Measurements from ENCODE around the gene HS6ST3.
"Not testable (repeated sequence)": the region's sequence is repeated elsewhere in the genome, so short reads cannot be mapped to it uniquely, and the experiment has no call there.

HS6ST3 gene

DNA sequence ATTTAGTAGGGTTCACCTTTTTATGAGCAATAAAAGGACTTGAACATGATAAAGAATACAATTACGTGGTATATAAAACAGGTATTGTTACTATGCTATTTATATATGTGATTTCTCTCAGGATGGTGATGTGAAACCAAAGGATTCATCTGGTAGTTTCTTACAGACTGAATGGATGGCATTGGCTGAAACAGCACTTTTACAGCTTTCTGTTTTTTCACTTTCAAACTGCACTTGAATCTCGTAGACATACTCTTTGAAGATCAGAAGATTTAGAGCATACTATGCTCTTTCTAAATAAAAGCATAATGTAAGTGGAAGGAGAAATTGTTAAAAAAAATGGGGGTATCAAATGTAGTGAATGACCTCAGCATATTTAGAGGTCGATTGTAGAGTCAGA is 354.8 kb downstream of the HS6ST3 start:
- no peak for DNase-seq (ENCODE audit: low spot score)

GRCh38 chr13:96449920-96450319 is 360.0 kb downstream of the HS6ST3 start:
- no peak for DNase-seq (ENCODE audit: low spot score)

DNA sequence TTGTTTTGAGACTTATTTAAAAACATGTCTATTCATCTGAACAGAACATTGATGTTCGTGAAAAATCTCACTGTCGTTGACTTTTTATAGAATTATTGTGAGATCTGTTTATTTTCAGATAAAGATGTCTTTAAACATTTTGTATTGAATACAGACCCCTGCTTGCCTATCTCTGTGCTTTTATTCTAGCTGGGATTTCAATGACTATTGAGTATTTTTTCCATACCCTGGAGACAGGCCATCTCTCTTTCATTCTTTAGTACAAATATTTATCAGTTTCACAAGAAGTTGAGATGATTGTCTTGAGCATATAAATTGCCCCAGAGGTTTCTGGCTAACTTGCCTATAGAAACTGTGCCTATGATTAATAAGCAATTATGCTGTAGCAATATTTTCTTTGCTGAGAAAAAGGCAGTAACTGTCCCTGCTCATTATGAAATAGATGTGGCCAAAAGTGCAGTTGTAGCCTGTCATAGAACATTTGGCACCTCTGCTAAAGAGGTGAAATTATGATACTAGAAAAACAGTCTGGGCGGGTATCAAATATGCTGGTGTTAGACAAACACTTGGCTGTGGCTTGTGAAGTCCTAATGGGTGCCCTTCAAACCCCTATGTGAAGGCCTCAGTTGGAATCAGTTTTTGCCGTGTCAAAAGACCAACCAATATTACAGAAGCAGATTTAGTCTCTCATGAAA is 360.6 kb downstream of the HS6ST3 start:
- DNase-seq (ENCODE audit: low spot score): no peak

DNA sequence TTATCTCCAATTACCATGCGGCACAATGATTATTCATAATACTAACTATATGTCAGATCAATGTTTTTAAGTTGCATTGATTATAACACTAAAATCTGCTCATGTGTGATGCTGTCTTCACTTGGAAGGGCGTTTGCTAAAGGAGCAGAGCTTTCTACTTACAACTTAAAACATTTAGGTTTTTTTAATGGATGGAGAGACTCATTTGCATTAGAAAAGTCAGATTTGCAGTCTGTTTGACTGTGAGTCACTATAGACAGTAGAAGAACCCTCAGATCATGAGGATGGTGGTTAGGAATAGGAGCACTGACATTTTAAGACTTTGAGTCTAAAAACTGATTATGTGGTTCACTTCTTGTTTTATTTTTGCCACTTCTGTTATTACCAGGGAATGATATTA is 364.6 kb downstream of the HS6ST3 start:
- no peak for DNase-seq (ENCODE audit: low spot score)

- no peak for DNase-seq (ENCODE audit: low spot score)
Measured at GRCh38 chr13:96460609-96461008, 370.7 kb downstream of the HS6ST3 start.

GRCh38 chr13:96473526-96474180 is 383.7 kb downstream of the HS6ST3 start:
- DNase-seq (ENCODE audit: low spot score): no peak

- no peak for DNase-seq (ENCODE audit: low spot score)
Measured at GRCh38 chr13:96474181-96474557, 384.3 kb downstream of the HS6ST3 start.

GRCh38 chr13:96475103-96475502 is 385.2 kb downstream of the HS6ST3 start:
- no peak for DNase-seq (ENCODE audit: low spot score)

GRCh38 chr13:96481482-96481881 is 391.6 kb downstream of the HS6ST3 start:
- DNase-seq (ENCODE audit: low spot score): no peak

DNA sequence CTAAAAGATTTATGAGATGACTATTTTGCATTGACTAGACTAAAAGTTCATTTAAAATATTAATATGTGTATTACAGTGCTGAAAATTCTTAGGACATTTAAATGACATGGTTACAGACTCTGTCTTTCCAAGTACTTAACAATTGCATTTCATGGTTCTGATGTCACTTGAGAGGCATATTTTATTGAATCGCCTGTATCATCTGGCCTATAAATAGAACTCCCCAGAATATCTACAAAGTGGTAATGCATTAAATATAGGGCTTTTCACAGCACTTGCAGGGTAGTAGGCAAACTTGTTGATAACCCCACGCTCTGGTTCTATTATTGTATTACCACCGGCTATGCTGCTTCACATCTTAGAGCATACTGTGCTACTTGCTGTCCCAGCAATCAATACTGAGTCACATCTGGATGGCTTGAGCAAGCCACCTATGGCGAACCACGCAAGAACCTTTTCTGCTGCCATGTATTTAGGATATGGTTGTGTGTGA is 400.6 kb downstream of the HS6ST3 start:
- no peak for DNase-seq (ENCODE audit: low spot score)

GRCh38 chr13:96491103-96491502 is 401.2 kb downstream of the HS6ST3 start:
- DNase-seq (ENCODE audit: low spot score): no peak

- DNase-seq (ENCODE audit: low spot score): no peak
Measured at GRCh38 chr13:96492766-96493165, 402.9 kb downstream of the HS6ST3 start.

- DNase-seq (ENCODE audit: low spot score): no peak
Measured at GRCh38 chr13:96499656-96500055, 409.7 kb downstream of the HS6ST3 start.

GRCh38 chr13:96500953-96501352 is 411.0 kb downstream of the HS6ST3 start:
- DNase-seq (ENCODE audit: low spot score): no peak

- DNase-seq (ENCODE audit: low spot score): no peak
Measured at GRCh38 chr13:96503481-96503880, 413.6 kb downstream of the HS6ST3 start.

- DNase-seq (ENCODE audit: low spot score): no peak
Measured at GRCh38 chr13:96511587-96511986, 421.7 kb downstream of the HS6ST3 start.

- DNase-seq (ENCODE audit: low spot score): no peak
Measured at GRCh38 chr13:96519380-96519779, 429.5 kb downstream of the HS6ST3 start.

- not testable (repeated sequence) for DNase-seq (ENCODE audit: low spot score)
Measured at GRCh38 chr13:96524398-96525020, 434.6 kb downstream of the HS6ST3 start.

GRCh38 chr13:96525715-96526114 is 435.8 kb downstream of the HS6ST3 start:
- no peak for DNase-seq (ENCODE audit: low spot score)

DNA sequence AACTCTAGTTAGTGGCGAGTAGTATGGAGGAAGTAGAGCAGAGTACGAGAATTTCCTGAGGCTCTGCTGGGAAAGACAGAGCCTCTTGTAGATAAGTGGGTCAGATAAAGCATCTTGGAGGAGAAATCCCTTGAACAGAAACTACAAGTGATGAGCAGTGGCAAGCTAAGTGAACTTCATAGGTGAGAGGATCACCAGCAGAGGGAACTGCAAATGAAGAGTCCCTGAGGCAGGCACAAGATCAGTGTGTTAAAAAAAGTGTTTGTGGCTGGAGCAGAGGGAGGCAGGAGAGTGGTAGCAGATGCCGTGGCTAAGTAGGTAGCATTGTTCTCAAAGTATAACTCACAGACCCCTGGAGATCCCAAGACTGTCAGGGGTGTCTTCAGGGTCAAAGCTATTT is 437.6 kb downstream of the HS6ST3 start:
- no peak for DNase-seq (ENCODE audit: low spot score)

DNA sequence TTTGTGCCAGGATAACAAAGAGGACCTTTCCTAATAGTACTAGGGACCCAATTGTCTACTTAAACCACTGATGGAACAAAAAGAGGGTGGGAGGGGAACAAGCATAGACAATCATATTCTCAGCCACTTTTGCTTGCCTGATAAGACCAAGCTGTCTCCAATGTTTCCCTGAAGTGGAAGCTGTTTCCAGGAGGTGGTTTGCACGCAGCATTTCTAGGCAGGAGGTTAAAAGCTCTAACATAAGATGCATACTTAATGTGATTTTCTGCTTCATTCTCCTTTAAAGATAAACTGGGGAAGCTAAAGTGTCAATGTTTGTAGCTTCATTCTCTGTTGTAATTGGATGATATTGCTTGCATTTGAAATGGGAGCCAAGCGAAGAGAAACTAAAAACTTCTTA is 442.9 kb downstream of the HS6ST3 start:
- DNase-seq (ENCODE audit: low spot score): no peak

GRCh38 chr13:96533408-96533807 is 443.5 kb downstream of the HS6ST3 start:
- DNase-seq (ENCODE audit: low spot score): no peak

- DNase-seq (ENCODE audit: low spot score): no peak
Measured at GRCh38 chr13:96539791-96540190, 449.9 kb downstream of the HS6ST3 start.
